ENCODE results near the gene ANKRD6. TPM values are rescaled to one million over a fixed set of nuclear protein-coding genes. Genes with fewer than 3 reads are reported as not detected.

The ANKRD6 gene
- total and polyA plus RNA-seq, 8 donors, result 6.3 to 14.7 (median 9.6) TPM

- ATAC-seq (no peak), FAIRE-seq (no peak), DNase-seq (no peak)
- TF ChIP-seq CTCF (IDR thresholded peaks at IDR 0.05), result no peak
- WGBS, 2 donors, result 83 to 89% methylated on average over 7 of the region's 7 CpGs
- H3K4me1 ChIP-seq, result peaks cover 0 to 2% (median 0%) of the 10 kb centered on the region in 3 donors
- H3K4me3 ChIP-seq, result no peak overlapping the region
- intact Hi-C loops (cut with DNase I), result no loop called here
- no peaks in the 10 kb centered on the region for H3K9me3 ChIP-seq
- H3K27ac ChIP-seq, result no peak overlapping the region
- H3K36me3 ChIP-seq, result no peaks in the 10 kb centered on the region
- no peaks in the 10 kb centered on the region for H3K27me3 ChIP-seq
Observed at GRCh38 chr6:89398762-89399525, 34.0 kb upstream of the ANKRD6 start.

- H3K27me3 ChIP-seq, result no peaks in the 10 kb centered on the region
- H3K27ac ChIP-seq, result no peak overlapping the region
- intact Hi-C loops (cut with DNase I), result no loop called here
- H3K4me3 ChIP-seq, result no peak overlapping the region
- peaks cover 0 to 2% (median 0%) of the 10 kb centered on the region in 3 donors for H3K4me1 ChIP-seq
- FAIRE-seq, result no peak
- WGBS, 2 donors, result 95% methylated on average over 3 of the region's 3 CpGs
- no peaks in the 10 kb centered on the region for H3K36me3 ChIP-seq
- H3K9me3 ChIP-seq, result no peaks in the 10 kb centered on the region
- TF ChIP-seq CTCF (IDR thresholded peaks at IDR 0.05), result no peak
- no peak for DNase-seq
- no peak for ATAC-seq
Observed at GRCh38 chr6:89400050-89400449, 32.9 kb upstream of the ANKRD6 start.

- Histone ChIP-seq H3K27me3 (no peaks in the 10 kb centered on the region), H3K9me3 (no peaks in the 10 kb centered on the region), H3K27ac (no peak overlapping the region), H3K4me1 (peaks cover 0 to 2% (median 0%) of the 10 kb centered on the region in 3 donors), H3K36me3 (no peaks in the 10 kb centered on the region), H3K4me3 (no peak overlapping the region)
- DNase-seq (no peak), ATAC-seq (peak in 2 of 4 donors; percentile 32 to 57), FAIRE-seq (no peak)
- WGBS, 2 donors, result 67 to 72% methylated on average over 6 of the region's 6 CpGs
- intact Hi-C loops (cut with DNase I), result no loop called here
- TF ChIP-seq CTCF (IDR thresholded peaks at IDR 0.05), result no peak
Observed at GRCh38 chr6:89400912-89401399, 32.0 kb upstream of the ANKRD6 start.

- H3K27me3 ChIP-seq, result no peaks in the 10 kb centered on the region
- H3K27ac ChIP-seq, result no peak overlapping the region
- DNase-seq (no peak), FAIRE-seq (no peak), ATAC-seq (no peak)
- H3K36me3 ChIP-seq, result no peaks in the 10 kb centered on the region
- no peak overlapping the region for H3K4me3 ChIP-seq
- peaks cover 0 to 2% (median 0%) of the 10 kb centered on the region in 3 donors for H3K4me1 ChIP-seq
- 90 to 93% methylated on average over 6 of the region's 6 CpGs for WGBS, 2 donors
- no peaks in the 10 kb centered on the region for H3K9me3 ChIP-seq
- intact Hi-C loops (cut with DNase I), result no loop called here
- TF ChIP-seq CTCF (IDR thresholded peaks at IDR 0.05), result no peak
Observed at GRCh38 chr6:89402776-89403175, 30.2 kb upstream of the ANKRD6 start.

GRCh38 chr6:89404512-89404911 lies 28.4 kb upstream of the ANKRD6 start:
- H3K27me3 ChIP-seq, result no peaks in the 10 kb centered on the region
- no peak for ATAC-seq
- H3K9me3 ChIP-seq, result no peaks in the 10 kb centered on the region
- no peak for DNase-seq
- intact Hi-C loops (cut with DNase I), result no loop called here
- no peak for FAIRE-seq
- peaks cover 0 to 2% (median 0%) of the 10 kb centered on the region in 3 donors for H3K4me1 ChIP-seq
- H3K36me3 ChIP-seq, result no peaks in the 10 kb centered on the region
- no peak for TF ChIP-seq CTCF (IDR thresholded peaks at IDR 0.05)
- no peak overlapping the region for H3K27ac ChIP-seq
- WGBS, 2 donors, result 71 to 84% methylated on average over 3 of the region's 3 CpGs
- no peak overlapping the region for H3K4me3 ChIP-seq
